Measurements from ENCODE around the gene NEXMIF.

DNA sequence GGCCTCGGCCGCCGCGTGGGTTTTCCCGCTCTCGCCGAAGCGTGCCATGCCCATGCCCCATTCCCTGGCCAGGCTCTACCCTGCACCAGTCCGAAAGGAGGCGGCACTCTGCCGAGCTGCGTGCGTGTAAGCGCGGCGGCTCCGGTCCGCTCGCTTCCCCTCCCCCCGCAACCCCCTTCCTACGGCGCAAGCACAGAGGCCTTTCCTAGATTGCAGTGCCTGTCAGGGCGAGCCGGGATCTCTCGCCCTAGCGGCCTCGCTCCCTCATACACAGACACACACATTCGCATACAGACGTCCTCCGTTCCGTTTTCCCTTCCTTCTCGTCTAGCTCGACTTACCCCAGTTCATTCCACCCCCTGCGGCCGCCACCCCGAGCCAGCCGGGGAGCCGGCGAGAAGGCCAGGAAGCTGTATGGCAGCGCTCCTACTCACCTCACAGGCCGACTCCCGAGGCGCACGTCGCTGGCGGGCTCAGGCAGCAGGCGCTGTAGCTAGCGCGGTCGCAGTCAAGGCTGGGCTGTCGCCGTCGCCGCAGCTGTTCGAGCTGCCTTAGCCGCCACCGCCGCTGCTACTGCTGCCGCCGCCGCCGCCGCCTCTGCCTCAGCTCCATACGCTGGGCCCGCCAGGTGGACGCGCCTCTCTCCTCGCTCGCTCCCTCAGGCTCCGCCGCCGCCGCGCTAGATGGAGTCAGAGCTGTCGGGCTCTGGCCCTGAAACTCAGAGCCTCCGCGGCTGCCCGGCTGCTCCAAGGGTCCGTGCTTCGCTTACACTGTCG lies 615 bp downstream of the NEXMIF start:
- TF ChIP-seq, protein P1, sequence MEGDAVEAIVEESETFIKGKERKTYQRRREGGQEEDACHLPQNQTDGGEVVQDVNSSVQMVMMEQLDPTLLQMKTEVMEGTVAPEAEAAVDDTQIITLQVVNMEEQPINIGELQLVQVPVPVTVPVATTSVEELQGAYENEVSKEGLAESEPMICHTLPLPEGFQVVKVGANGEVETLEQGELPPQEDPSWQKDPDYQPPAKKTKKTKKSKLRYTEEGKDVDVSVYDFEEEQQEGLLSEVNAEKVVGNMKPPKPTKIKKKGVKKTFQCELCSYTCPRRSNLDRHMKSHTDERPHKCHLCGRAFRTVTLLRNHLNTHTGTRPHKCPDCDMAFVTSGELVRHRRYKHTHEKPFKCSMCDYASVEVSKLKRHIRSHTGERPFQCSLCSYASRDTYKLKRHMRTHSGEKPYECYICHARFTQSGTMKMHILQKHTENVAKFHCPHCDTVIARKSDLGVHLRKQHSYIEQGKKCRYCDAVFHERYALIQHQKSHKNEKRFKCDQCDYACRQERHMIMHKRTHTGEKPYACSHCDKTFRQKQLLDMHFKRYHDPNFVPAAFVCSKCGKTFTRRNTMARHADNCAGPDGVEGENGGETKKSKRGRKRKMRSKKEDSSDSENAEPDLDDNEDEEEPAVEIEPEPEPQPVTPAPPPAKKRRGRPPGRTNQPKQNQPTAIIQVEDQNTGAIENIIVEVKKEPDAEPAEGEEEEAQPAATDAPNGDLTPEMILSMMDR (IDR thresholded peaks at IDR 0.05; ENCODE audit: poor library complexity): no peak
- no peak for TF ChIP-seq EZH2 (IDR thresholded peaks at IDR 0.05; ENCODE audit: borderline replicate concordance)
